Fibroblast of skin of left quadriceps (primary cell): ENCODE results near the gene TCP11.

ENCODE experiments used
- DNase-seq, 2 experiments: peaks; one replicate each; pipeline ENCODE4 v3.0.0-alpha.2; 2013; ENCODE audit warnings: low read depth in 2 of 2

Gene TCP11

DNA sequence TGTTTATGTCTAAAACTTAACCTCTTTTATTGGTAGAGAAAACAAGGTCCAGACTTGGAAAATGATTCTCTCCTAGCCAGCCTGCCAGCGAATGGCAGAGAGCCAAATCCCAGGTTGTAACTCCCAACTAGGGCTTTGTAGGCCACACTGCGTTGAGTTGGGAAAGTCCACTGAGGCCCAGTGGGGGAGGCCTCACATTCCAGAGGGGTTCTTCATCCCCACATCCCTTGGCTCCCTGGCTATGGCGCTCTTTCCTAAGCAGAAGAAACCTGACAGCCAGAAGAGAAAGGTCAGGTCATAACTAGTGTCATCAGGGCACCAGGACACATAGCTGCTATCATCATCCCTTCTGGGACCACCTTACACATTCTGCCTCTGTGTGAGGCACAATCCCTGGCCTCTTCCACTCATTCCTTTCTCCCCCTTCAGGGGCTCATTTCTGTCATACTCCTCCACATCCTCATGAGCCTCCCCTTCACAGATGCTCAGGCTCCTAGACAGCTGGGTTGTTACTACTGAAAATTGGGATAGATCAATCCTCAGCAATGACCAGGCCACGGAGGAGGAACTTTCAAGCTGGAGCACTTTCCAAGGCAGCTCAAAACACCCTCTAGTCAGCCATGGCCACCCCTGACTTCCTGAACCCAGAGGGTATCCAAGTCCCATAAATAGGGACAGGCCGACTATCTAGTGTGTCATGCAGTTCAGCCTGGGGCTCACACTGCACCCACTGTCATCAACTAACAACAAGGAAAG is 48.6 kb downstream of the TCP11 start:
- peak; percentile 57 to 59 for DNase-seq

DNA sequence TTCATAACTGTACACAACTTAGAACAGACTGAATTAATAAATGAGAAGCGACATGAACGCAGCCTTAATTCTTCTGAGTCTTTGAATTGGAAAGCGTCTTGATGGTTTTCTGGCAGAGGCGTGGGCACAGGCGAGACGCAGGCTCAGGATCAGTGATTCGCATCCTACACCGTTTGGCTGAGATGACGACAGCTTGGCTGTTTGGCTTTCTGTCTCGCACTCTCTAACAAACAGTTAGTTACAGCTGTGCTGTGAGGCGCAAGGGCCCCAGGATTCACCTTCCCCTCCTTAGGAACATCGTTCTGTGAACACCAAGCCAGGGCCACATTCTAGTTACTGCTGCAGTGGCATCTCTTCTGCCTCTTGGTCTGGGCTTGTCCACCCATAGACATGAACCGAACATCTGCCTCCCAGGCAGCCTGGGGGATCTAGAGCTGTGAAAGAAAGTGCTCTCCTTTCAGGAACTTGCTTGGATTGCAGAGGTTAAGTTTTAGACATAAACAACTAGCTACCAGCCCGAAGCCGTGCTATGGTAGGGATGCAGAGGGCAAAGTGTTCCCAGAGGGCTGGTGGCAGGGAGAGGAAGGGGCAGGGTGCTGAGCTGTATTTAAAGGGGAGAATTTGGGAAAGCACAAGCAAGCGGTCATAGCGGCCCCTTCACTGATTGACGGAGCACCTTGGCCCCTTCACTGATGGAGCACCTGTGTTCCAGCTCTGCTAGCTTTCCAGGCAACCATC is 49.6 kb downstream of the TCP11 start:
- no peak for DNase-seq

DNA sequence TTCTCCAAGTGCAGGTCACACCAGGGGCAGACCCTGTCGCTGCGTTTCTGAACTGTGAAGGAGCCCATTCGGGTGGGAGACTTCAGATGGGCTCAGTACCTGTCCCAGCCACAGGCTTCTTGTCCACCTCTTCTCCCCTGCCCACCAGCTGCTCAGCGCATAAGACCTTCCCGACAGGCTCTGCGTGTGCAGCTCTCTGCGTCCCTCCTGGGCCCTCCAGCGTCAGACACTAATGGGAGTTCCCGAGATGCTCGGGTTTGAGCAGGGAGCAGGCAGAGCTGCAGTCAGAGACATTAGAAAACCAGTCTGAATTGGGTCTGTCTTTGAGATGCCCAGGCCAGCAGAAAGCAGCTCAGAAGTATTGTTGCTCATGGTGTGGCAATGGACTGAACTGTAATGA is 50.4 kb downstream of the TCP11 start:
- DNase-seq = no peak

DNA sequence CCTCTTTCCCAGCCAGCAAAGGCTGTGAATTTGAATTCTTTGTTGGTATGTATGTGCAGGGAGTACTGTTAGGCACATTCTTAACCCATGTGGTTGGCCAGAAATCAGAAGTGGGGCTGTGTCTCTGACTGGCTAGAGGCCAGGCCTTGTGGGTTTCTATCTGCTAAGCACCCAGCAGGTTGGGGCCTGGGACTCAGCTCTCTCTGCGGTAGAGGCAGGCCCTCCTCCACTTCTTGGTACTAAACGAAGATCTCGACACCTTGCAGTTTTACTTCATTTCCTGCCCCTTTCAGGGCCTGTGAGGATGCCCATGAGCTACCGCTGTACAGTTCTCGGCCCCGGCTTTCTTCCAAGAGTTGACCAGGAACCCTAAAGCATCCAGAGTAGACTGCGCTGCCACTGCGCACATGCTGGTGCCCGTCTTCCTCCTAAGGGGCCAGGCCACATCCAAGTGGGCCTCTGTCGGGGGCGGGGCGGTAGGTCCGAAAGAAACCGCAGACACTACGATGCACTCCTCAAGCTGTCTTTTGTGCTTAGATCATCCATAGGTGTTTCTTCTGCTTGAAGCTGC is 51.1 kb downstream of the TCP11 start:
- peak; percentile 85 to 87 for DNase-seq

DNA sequence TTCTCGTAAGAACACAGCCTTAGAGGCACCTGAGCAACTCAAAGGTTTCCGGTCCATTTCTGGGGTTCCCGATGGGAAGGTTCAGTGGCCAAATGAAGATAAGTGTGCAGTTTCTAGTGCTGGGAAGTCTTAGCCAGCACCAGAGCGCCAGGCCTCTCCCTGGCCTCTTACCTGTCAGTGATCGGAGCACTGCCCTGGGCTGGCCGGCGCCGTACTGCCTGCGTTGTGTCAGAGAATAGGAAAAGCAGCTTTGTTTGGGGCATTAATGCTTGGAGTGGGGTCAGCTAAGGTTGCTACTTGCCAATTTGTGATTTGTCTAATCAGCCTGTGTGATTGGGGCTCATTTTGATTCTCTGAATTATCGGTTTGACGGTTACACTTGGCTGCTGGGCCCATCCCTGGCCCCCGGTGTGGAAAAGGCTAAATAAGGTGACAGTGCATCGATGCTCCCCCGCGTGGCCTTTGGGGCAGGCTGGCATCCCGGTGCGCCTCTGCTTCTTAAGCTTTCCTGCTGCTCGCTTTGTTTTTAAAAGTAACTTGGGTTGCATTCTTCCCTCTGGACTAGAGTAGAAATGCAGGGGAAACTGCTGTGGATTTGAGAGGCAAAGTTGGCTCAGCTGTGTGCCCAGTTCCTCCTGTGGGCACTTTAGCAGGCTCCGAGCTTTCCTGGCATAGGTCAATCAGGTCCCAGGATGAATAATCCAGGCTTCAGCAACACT is 51.8 kb downstream of the TCP11 start:
- no peak for DNase-seq

DNA sequence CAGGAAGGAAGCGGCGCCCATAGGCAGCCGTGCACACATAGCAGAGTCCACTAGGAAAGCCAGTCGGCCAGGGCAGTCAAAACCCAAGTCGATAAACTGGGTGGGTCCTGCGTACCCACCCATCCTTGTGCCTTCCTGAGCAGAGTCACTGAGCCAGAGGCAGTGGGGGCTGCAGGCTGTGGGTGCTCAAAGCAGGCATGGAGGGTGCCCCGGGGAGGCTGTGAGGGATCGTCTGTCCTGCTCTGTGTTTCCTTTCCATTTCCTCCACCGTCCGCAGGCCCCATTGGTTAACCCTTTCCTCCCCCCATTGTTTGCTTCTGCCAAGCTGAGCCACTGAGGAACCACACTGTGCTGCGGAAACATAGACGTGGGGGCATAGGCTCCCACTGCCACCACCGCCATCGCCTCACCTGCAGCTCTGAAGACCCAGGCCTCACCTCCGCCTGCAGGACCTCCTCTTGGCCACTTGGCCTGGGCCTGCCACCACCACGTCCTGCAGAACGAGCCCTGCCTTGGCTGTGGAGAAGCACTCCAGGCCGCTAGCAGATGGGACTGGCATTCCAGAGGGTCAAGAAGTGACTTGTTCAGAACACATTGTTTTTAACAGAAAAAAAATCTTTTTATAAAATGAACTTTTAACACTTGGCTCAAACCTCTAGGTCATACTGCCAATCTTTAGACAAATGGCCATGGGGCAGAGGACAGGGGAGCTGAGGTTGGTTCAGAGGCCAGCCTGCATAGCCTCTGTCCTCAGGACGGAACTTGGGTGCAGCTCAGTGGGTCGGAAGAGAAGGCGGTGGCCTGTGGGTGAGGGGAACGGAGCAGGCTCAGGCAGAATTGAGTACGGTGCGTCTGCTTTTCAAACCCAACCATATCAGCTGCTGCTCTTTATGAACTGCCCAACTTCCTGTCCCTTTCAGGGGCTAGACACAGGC is 52.6 kb downstream of the TCP11 start:
- DNase-seq = no peak

DNA sequence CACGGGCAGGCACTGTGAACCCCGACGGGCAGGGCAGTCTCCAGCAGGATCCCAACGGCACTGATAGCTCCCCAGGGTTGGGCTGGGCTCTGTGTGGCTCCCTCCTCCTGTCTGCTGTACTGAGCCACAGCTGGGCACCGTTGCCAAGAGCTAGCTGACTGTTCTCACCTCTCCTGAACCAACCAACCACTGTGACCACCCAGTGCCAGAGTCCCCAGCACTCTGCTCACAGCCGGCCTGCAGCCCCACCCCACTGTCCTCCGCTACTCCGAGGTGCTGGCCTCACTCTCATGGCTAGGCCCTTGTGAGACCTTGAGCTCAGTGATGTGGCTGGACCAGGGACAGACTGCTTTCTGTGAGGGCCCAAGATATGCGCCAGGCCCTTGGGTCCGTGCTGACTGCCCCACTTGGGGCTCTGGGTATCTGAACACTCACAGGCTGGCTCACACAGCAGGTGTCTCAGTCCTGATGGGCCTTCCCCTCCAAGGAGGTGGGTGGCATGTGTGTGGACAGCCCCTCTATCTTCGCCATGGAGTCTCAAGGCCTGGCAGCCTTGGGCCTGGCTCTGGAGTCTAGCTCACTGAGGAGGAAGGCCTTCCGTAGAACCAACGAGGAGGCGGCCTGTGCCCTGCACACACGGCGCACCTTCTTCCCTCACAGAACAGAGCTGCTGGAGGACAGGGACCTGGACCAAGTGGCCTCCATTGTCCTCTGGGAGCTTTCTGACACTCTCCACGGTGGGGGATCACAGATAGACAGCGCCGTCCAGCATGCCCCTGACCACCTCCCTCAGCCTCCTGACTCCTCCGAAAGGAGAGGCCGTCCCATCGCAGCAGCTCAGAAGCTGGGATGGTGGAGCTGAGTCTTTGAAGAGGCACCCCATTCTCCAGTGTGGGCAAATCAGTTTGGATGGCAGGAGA is 53.5 kb downstream of the TCP11 start:
- DNase-seq = no peak

DNA sequence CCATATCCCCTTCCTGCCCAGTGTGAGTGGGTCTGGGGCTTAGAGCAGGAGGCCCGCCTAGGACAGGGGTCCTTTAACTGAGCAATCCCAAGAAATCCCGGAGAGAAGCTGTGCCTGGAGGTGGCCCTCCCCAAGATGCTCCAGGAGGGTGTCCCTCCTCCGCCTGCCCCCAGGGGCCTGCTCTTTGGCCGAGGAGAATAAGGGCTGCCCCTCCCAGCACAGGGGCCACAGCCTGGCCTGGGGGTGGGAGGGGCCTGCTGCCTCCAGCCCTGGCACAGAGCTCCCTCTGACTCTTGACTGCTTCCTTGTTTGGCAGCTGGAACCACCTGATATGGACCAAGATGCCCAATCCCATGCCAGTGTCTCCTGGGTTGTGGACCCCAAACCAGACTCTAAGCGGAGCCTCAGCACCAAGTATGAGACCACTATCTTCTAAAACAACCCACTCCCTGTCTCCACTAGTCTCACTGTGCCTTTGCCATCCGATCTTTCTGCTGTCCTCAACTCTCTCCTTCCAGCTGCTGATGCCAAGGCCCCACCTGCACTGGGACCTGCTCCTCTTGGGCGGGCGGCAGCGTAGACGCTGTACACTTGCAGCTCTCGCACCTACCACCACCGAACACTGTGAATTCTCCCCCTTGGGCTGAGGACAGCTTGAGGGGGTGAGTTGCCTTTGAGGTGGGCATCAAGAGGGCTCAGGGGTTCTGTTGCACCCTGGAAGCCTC is 54.3 kb downstream of the TCP11 start:
- DNase-seq = no peak

DNA sequence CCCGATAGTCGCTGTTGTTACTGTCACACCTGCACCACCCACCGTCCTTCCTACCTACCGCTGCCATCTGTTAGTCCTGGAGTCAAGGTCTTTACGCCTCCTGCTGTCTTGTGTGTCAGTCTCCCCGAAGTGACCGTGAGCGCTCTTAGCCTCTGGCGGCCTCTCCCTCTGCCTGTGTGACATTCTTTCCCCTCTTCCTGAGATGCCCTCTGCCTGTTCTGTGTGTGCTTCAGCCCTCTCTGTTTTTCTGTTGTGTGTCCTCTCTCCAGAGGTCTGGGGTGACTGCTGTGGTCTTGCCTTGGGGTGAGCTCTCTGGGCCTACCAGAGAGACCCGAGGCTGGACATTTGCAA is 54.9 kb downstream of the TCP11 start:
- DNase-seq = no peak

DNA sequence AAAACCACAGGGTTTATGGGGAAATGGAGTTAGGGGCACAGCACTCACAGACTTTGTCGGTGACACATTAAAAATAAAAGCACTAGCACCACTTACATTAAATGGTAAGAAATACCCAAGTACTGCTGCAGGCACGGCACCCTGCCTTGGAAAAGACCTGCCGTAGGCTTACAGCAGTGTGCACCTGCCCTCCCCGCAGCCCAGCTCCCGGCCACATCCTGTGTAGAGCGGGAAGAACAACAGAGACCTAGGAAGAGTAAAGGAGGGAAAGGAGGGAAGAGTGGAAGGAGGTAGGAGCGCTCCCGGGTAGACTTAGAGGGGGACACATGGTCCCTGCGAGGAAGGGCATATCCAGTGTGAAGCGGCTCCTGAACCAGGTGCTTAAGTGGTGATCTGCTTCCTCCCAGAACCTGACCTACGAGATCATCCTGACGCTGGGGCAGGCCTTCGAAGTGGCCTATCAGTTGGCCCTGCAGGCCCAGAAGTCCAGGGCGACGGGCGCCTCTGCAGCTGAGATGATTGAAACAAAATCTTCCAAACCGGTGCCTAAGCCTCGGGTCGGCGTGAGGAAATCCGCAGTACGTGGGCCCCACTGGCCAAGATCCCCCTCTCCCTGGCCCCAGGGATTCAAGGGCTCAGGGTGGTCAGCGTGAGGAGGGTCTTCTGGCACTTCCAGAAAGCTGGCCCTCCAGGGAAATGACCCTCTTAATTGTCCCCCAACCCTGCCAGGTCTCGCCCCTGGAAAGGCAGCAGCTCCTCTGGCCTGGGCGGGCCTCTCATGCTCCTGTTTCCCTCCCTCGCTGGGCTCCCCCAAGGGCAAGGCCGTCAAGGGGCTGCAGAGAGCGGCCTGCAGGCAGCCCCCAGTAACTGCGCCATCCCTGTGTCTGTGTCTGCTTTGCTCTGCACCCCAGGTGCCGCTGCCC is 55.5 kb downstream of the TCP11 start:
- DNase-seq = no peak

DNA sequence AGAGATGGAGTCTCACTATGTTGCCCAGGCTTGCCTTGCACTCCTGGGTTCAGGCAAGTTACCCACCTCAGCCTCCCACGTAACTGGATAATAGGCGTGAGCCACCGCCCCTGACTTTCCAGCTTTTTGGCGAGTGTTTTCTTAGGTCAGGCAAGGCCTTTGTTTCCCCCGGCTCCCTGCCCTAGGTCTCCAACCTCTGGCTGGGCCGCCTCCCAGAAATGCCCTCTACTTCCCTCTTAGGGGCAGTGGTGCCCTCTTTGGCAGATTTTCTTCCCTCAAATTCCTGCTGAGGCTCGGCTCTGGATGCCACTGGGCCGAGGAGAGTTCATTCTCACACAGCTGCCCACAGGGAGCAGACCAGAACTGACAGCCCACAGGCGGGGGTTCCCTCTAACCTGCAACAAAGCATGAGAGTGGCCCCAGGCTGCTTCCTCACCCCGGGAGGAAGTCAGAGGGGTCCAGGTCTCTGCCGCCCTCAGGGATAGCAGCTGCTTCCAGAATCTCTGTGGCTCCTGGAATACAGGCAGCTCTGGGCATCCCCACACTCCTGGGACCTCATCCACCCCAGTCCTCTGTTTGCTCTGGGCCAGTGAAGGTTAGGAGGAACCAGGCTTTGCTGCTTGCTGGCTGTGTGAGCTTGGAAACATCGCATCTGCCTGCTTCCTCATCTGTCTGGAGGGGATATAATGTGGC is 56.5 kb downstream of the TCP11 start:
- no peak for DNase-seq

DNA sequence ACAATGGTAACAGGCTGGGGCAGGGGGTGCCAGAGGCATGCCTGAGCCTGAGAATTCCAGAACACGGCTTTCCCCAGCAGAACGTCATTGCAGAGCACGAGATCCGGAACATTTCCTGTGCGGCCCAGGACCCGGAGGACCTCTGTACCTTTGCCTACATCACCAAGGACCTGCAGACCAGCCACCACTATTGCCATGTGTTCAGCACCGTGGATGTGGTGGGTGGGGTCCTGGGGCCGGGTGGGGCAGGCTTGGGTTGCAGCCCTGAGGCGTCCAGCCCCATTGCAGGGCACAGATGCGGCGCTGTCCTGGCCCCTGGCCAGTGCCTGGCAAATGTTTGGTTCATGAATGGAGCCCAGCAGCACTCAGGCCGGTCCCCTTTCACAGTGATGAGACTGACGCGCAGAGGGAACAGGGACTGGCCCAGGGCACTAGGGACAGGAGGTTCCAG is 57.1 kb downstream of the TCP11 start:
- DNase-seq = no peak

DNA sequence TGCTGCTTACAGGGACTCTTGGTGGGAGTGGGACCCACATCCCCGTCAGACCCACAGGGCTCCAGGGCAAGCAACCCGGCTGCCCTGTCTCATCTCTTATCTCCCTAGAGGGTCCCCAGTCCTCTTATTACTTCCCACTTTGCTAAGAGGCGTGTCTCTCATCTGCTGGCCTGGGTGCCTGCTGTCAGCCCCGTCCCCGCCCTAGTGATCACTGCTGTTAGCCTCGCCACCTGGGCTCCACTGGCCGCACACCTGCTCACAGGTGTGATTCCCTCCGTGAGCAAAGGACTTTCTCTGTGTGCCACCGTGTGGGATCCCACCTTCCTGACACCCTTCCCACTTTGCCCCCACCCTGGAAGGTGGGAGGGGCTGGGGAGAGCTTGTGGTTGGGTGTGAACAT is 57.6 kb downstream of the TCP11 start:
- no peak for DNase-seq

DNA sequence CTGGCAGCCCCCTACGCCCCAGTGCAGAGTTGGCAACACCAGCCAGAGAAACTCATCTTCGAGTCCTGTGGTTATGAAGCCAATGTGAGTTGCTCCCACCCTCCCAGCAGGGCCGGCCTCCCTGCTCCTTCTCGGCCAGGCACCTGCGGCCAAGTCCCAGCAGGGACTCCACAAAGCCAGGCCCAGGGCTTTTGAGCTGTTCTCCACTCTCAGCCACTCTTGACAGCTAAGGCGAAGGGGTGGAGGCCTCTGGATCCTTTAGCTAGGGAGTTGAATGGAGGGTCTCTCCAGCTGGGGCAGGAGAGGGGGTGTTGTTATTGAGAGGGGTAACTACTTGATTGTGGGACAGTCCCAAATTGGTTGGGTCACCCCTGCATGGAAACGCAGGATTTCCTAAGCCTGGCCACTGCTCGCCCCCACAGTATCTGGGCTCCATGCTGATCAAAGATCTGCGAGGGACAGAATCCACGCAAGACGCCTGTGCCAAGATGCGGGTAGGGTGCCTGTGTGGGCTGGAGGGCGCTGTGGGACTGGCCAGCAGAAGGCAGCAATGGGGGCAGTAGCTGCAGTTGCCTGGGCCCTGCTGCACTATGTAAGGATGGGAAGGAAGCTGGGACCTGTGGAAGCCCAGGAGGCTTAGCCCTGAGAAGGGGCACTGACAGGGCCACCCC is 58.3 kb downstream of the TCP11 start:
- DNase-seq = no peak

DNA sequence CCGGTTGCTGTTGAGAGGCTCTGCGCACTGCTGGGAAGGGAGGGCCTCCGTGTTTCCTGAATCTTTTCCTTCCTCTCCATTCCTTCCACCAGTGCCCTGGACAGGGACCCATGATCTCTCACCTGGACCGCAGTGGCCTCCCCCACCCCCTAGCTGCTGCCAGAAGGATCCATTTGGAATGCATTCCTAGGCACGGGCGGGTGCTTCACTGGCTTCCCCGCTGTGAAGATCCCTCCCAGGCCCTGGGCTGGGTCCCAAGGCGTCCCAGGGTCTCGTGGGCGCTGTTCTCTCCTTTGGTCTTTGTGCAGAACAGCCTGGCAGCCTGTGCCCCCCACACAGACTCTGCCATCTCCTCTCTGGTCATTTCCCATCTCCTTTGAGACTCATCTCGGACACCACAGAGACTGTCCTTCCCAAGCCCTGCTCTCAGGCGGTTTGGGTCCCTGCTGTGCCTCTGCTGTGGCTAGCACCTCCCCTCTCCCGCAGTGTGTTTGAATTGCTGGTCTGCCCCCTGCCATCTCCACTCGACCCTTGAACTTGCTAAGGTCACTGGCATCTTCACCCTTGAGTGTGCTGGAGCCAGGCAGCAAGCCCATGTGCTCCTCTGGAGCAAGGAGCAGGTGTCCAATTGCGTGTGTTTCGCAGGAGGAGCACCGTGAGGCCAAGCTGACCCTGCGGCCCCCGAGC is 59.0 kb downstream of the TCP11 start:
- no peak for DNase-seq

DNA sequence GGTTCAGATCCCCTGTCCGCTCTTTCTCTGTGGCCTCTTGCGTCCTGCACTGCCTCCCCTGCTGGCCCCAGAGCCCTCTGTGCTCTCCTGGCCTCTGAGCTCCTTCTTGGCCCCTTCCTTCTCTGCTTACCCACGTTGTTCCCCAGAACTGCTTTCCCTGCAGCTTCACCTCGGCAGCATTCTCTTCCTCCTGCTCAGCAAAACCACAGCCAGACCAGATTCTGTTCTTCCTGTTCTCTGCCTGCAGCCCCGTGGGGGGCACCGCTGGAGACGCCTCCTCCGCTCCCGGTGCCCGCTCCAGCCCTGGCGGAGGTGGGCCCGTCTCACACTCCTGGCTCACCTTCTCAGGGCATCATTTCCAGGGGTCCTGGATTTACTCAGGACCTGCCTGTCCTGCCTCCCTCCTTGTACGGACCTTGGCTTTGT is 59.7 kb downstream of the TCP11 start:
- DNase-seq = no peak
